Thymus (tissue), 11 donors: Measurements from ENCODE around the gene FMN1. TPM values are rescaled to one million over a fixed set of nuclear protein-coding genes. Genes with fewer than 3 reads are reported as not detected.

Experiments used
- DNase-seq, 9 donors: peaks; one replicate each; pipeline ENCODE4 v3.0.0-alpha.2; 2013; ENCODE audit warnings: low spot score in 9 of 9, low read depth in 6 of 9, missing footprints in 1 of 9
- H3K27ac ChIP-seq, 2 donors: one replicate each; pipeline ENCODE4 v1.5.1; 2013; ENCODE audit warnings: control low read depth in 1 of 2, low read depth in 1 of 2, low read length in 1 of 2, mild to moderate bottlenecking in 1 of 2, moderate library complexity in 1 of 2
- H3K27me3 ChIP-seq, 2 donors: one replicate each; pipeline ENCODE4 v1.5.1; 2013; ENCODE audit warnings: low read length in 1 of 2; ENCODE audit not compliant: control insufficient read depth in 2 of 2, insufficient read depth in 1 of 2
- H3K36me3 ChIP-seq, 2 donors: one replicate each; pipeline ENCODE4 v1.5.1; 2013; ENCODE audit warnings: low read length in 1 of 2, mild to moderate bottlenecking in 1 of 2, moderate library complexity in 1 of 2; ENCODE audit not compliant: control insufficient read depth in 2 of 2, insufficient read depth in 2 of 2
- H3K4me1 ChIP-seq, 2 donors: one replicate each; pipeline ENCODE4 v1.5.1; 2013; ENCODE audit warnings: low read length in 2 of 2; ENCODE audit not compliant: control insufficient read depth in 2 of 2, insufficient read depth in 2 of 2
- H3K4me3 ChIP-seq, 2 donors: one replicate each; pipeline ENCODE4 v1.5.1; 2013; ENCODE audit warnings: low read length in 2 of 2, control low read depth in 1 of 2, mild to moderate bottlenecking in 1 of 2
- H3K9me3 ChIP-seq, 2 donors: one replicate each; pipeline ENCODE4 v1.5.1; 2013; ENCODE audit warnings: low read length in 1 of 2, mild to moderate bottlenecking in 1 of 2; ENCODE audit not compliant: control insufficient read depth in 2 of 2, insufficient read depth in 1 of 2
- WGBS: extraction: QIAGEN DNeasy Blood & Tissue Kit; methylation state at CpG from one replicate; pipeline ENCODE4 v1.1.7; 2013; 5-methylcytosine and 5-hydroxymethylcytosine counted together
- polyA plus RNA-seq: library from polyadenylated mRNA; stranded (reverse); fragments of 200-250 nt; gene quantifications from one replicate; pipeline ENCODE4 v1.2.3, GENCODE V29; 2013
- total RNA-seq: library from RNA; stranded (reverse); fragments of 120-200 nt; gene quantifications from one replicate; pipeline ENCODE4 v1.2.4, GENCODE V29; 2013
- donor health status: healthy.

Gene FMN1
- total and polyA plus RNA-seq, 2 donors: 2.6 to 24.8 TPM

- 65% methylated on average over 3 of the region's 3 CpGs for WGBS
- H3K4me3 ChIP-seq: no peak overlapping the region
- H3K9me3 ChIP-seq: no peaks in the 10 kb centered on the region
- no peak for DNase-seq
- H3K27me3 ChIP-seq: no peaks in the 10 kb centered on the region
- no peaks in the 10 kb centered on the region for H3K4me1 ChIP-seq
- peaks cover 2 to 3% of the 10 kb centered on the region in 2 donors for H3K36me3 ChIP-seq
- no peak overlapping the region for H3K27ac ChIP-seq
Measured at GRCh38 chr15:32794973-32795372, 399.5 kb downstream of the FMN1 start.

- no peak for DNase-seq
- Histone ChIP-seq H3K4me1 (no peaks in the 10 kb centered on the region), H3K4me3 (no peak overlapping the region), H3K36me3 (peaks cover 0 to 2% of the 10 kb centered on the region in 2 donors), H3K27ac (no peak overlapping the region), H3K9me3 (no peaks in the 10 kb centered on the region), H3K27me3 (no peaks in the 10 kb centered on the region)
- 63% methylated on average over 2 of the region's 2 CpGs for whole genome bisulfite sequencing
Measured at GRCh38 chr15:32792436-32792835, 402.1 kb downstream of the FMN1 start.

DNA sequence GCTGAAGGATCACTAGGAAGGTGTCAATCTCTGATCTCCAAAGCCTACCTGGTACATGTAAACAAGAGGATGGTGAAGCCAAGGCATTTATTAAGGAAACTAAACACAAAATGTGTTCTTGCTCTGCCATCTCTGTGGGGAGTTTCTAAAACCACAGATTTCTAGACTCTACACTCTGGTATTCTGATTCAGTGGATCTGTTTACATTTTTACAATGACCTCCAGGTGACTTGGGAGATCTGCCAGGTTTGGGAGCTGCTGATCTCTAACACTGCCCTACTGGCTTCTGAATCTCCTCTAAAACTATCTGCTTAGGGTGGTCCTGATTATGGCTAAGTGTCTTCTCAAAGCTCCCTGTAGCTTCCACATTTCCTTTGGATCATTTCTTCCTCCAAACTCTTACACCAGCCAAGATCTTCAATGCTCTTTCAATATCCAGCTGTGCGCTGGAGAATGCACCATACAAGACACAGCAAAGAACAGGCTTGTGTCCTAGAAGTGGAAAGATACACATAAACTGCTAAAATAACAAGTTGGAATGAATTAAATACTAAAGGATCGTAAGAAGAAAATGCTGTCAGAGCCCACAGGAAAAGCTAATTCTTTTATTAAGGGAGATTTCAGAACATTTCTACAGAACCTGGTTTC, 404.0 kb downstream of the FMN1 start:
- DNase-seq: no peak
- 99% methylated on average over 2 of the region's 2 CpGs for WGBS

GRCh38 chr15:32787949-32788348, 406.6 kb downstream of the FMN1 start:
- Histone ChIP-seq H3K27ac (no peak overlapping the region), H3K4me3 (no peak overlapping the region), H3K4me1 (no peaks in the 10 kb centered on the region), H3K36me3 (no peaks in the 10 kb centered on the region), H3K27me3 (no peaks in the 10 kb centered on the region), H3K9me3 (no peaks in the 10 kb centered on the region)
- no peak for DNase-seq
- 95% methylated on average over 5 of the region's 5 CpGs for WGBS

More for the DNA sequence above, 404.0 kb downstream of the FMN1 start:
- Histone ChIP-seq H3K27ac (no peak overlapping the region), H3K27me3 (no peaks in the 10 kb centered on the region), H3K4me1 (no peaks in the 10 kb centered on the region), H3K4me3 (no peak overlapping the region), H3K36me3 (no peaks in the 10 kb centered on the region), H3K9me3 (no peaks in the 10 kb centered on the region)

- Histone ChIP-seq H3K27ac (no peak overlapping the region), H3K4me3 (no peak overlapping the region), H3K36me3 (no peaks in the 10 kb centered on the region), H3K27me3 (no peaks in the 10 kb centered on the region), H3K4me1 (no peaks in the 10 kb centered on the region), H3K9me3 (no peaks in the 10 kb centered on the region)
- 98% methylated on average over 7 of the region's 7 CpGs for WGBS
- no peak for DNase-seq
Measured at GRCh38 chr15:32786906-32787305, 407.6 kb downstream of the FMN1 start.

GRCh38 chr15:32784581-32784980, 409.9 kb downstream of the FMN1 start:
- Histone ChIP-seq H3K4me3 (no peak overlapping the region), H3K9me3 (no peaks in the 10 kb centered on the region), H3K27me3 (no peaks in the 10 kb centered on the region), H3K36me3 (no peaks in the 10 kb centered on the region), H3K4me1 (no peaks in the 10 kb centered on the region), H3K27ac (no peak overlapping the region)
- DNase-seq: no peak

DNA sequence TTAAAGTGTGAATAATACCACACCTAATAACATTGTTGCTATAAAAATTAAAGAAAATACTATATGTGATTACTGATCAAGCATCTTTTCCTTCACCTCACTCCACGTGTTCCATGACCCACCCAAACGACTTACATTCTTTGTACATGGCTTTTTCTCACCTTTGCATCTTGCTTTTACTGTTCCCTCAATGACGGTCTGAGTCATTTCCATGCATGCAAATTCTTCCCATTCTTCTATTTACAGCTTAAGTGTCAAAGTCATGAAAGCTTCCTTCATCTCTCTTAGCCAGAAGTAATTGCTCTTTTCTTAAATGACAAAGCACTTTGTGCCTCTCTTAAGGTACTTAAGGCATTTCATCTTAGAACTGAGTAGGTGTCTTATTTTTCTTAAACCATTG, 412.7 kb downstream of the FMN1 start:
- Histone ChIP-seq H3K27ac (no peak overlapping the region), H3K4me1 (no peaks in the 10 kb centered on the region), H3K4me3 (no peak overlapping the region), H3K27me3 (no peaks in the 10 kb centered on the region), H3K36me3 (no peaks in the 10 kb centered on the region), H3K9me3 (no peaks in the 10 kb centered on the region)
- 93% methylated on average over 3 of the region's 3 CpGs for WGBS
- DNase-seq: no peak

- Histone ChIP-seq H3K36me3 (no peaks in the 10 kb centered on the region), H3K9me3 (no peaks in the 10 kb centered on the region), H3K4me1 (no peaks in the 10 kb centered on the region), H3K4me3 (no peak overlapping the region), H3K27ac (no peak overlapping the region), H3K27me3 (no peaks in the 10 kb centered on the region)
- DNase-seq: no peak
- WGBS: 98% methylated on average over 4 of the region's 4 CpGs
Measured at GRCh38 chr15:32778391-32779176, 415.9 kb downstream of the FMN1 start.

GRCh38 chr15:32775103-32775502, 419.4 kb downstream of the FMN1 start:
- Histone ChIP-seq H3K27ac (no peak overlapping the region), H3K36me3 (peaks cover 0 to 3% of the 10 kb centered on the region in 2 donors), H3K4me3 (no peak overlapping the region), H3K27me3 (no peaks in the 10 kb centered on the region), H3K4me1 (no peaks in the 10 kb centered on the region), H3K9me3 (no peaks in the 10 kb centered on the region)
- WGBS: 92% methylated on average over 3 of the region's 3 CpGs
- no peak for DNase-seq
